ENCODE data around the gene THAP12.

DNA sequence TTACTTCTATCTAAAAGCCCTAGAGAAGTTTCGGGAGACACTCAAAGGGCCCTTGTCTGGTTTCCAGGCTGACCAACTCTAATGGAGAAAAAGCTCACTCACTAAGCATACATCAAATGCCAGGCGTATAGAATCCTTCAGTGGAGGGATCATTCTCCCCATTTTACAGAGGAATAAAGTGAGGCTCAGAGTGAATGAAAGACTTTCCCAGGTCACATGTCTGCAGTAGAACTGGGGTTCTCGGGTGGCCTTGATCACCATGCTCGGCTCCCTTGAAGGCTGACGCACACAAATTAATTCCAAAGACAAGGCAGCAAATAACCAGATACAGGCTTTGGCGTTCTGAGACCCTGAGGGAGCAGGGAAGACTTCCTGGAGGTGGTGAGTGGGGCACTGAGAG is 60.0 kb downstream of the THAP12 start:
- TF ChIP-seq POLR2A (IDR thresholded peaks at IDR 0.05; ENCODE audit: low read length) (no peak), GATA1 (IDR thresholded peaks at IDR 0.05; ENCODE audit: low read depth, low read length) (no peak)

All from erythroblast (primary cell).